ENCODE results near the gene PDZD2. TPM values are rescaled to one million over a fixed set of nuclear protein-coding genes. Genes with fewer than 3 reads are reported as not detected.
"Not testable (repeated sequence)": the region's sequence is repeated elsewhere in the genome, so short reads cannot be mapped to it uniquely, and the experiment has no call there.

Gene PDZD2
- total and polyA plus RNA-seq, 9 donors: 4.6 to 12.6 (median 7.9) TPM

GRCh38 chr5:31726952-31727351, 88.0 kb downstream of the PDZD2 start:
- Histone ChIP-seq H3K9me3 (replicated peaks; ENCODE audit: control insufficient read depth, low read depth, low read length) (no peaks in the 10 kb centered on the region), H3K4me3 (ENCODE audit: low read length) (no peak overlapping the region), H3K27ac (ENCODE audit: low read length) (no peak overlapping the region), H3K27me3 (ENCODE audit: control insufficient read depth, insufficient read depth, low read length) (no peaks in the 10 kb centered on the region), H3K4me1 (ENCODE audit: control insufficient read depth, insufficient read depth, low read length) (no peaks in the 10 kb centered on the region), H3K36me3 (ENCODE audit: control insufficient read depth, insufficient read depth, low read length) (no peaks in the 10 kb centered on the region)
- WGBS (ENCODE audit: insufficient coverage): no CpG with 5 or more reads among the region's 7 CpGs
- DNase-seq: no peak

GRCh38 chr5:31728039-31728438, 89.1 kb downstream of the PDZD2 start:
- Histone ChIP-seq H3K4me1 (ENCODE audit: control insufficient read depth, insufficient read depth, low read length) (no peaks in the 10 kb centered on the region), H3K27me3 (ENCODE audit: control insufficient read depth, insufficient read depth, low read length) (no peaks in the 10 kb centered on the region), H3K36me3 (ENCODE audit: control insufficient read depth, insufficient read depth, low read length) (no peaks in the 10 kb centered on the region), H3K9me3 (replicated peaks; ENCODE audit: control insufficient read depth, low read depth, low read length) (no peaks in the 10 kb centered on the region), H3K27ac (ENCODE audit: low read length) (no peak overlapping the region), H3K4me3 (ENCODE audit: low read length) (no peak overlapping the region)
- WGBS (ENCODE audit: insufficient coverage): 86% methylated on average over 1 of the region's 3 CpGs
- no peak for DNase-seq

GRCh38 chr5:31728806-31729205, 89.9 kb downstream of the PDZD2 start:
- WGBS (ENCODE audit: insufficient coverage): 100% methylated on average over 3 of the region's 10 CpGs

GRCh38 chr5:31730139-31730538, 91.2 kb downstream of the PDZD2 start:
- Histone ChIP-seq H3K4me3 (ENCODE audit: low read length) (no peak overlapping the region), H3K36me3 (ENCODE audit: control insufficient read depth, insufficient read depth, low read length) (no peaks in the 10 kb centered on the region), H3K27ac (ENCODE audit: low read length) (no peak overlapping the region), H3K4me1 (ENCODE audit: control insufficient read depth, insufficient read depth, low read length) (peaks cover 4% of the 10 kb centered on the region), H3K27me3 (ENCODE audit: control insufficient read depth, insufficient read depth, low read length) (no peaks in the 10 kb centered on the region), H3K9me3 (replicated peaks; ENCODE audit: control insufficient read depth, low read depth, low read length) (no peaks in the 10 kb centered on the region)
- DNase-seq: no peak
- no CpG with 5 or more reads among the region's 3 CpGs for WGBS (ENCODE audit: insufficient coverage)

More at GRCh38 chr5:31728806-31729205, 89.9 kb downstream of the PDZD2 start:
- not testable (repeated sequence) for H3K27me3 ChIP-seq (ENCODE audit: control insufficient read depth, insufficient read depth, low read length); H3K4me1 ChIP-seq (ENCODE audit: control insufficient read depth, insufficient read depth, low read length); H3K27ac ChIP-seq (ENCODE audit: low read length); DNase-seq; H3K9me3 ChIP-seq (replicated peaks; ENCODE audit: control insufficient read depth, low read depth, low read length); H3K36me3 ChIP-seq (ENCODE audit: control insufficient read depth, insufficient read depth, low read length); H3K4me3 ChIP-seq (ENCODE audit: low read length)

GRCh38 chr5:31731016-31731415, 92.1 kb downstream of the PDZD2 start:
- no peak overlapping the region for H3K4me3 ChIP-seq (ENCODE audit: low read length)
- H3K36me3 ChIP-seq (ENCODE audit: control insufficient read depth, insufficient read depth, low read length): no peaks in the 10 kb centered on the region
- no peaks in the 10 kb centered on the region for H3K27me3 ChIP-seq (ENCODE audit: control insufficient read depth, insufficient read depth, low read length)
- peaks cover 4% of the 10 kb centered on the region for H3K4me1 ChIP-seq (ENCODE audit: control insufficient read depth, insufficient read depth, low read length)
- WGBS (ENCODE audit: insufficient coverage): no CpG with 5 or more reads among the region's 3 CpGs
- no peak overlapping the region for H3K27ac ChIP-seq (ENCODE audit: low read length)
- H3K9me3 ChIP-seq (replicated peaks; ENCODE audit: control insufficient read depth, low read depth, low read length): no peaks in the 10 kb centered on the region
- no peak for DNase-seq

- WGBS (ENCODE audit: insufficient coverage): 78% methylated on average over 2 of the region's 3 CpGs
Measured at GRCh38 chr5:31731710-31732301, 92.9 kb downstream of the PDZD2 start.

GRCh38 chr5:31732821-31733220, 93.9 kb downstream of the PDZD2 start:
- H3K27ac ChIP-seq (ENCODE audit: low read length); H3K36me3 ChIP-seq (ENCODE audit: control insufficient read depth, insufficient read depth, low read length); H3K4me3 ChIP-seq (ENCODE audit: low read length); H3K4me1 ChIP-seq (ENCODE audit: control insufficient read depth, insufficient read depth, low read length); DNase-seq; H3K9me3 ChIP-seq (replicated peaks; ENCODE audit: control insufficient read depth, low read depth, low read length); H3K27me3 ChIP-seq (ENCODE audit: control insufficient read depth, insufficient read depth, low read length): not testable (repeated sequence)
- WGBS (ENCODE audit: insufficient coverage): 84% methylated on average over 6 of the region's 12 CpGs

More at GRCh38 chr5:31731710-31732301, 92.9 kb downstream of the PDZD2 start:
- no peaks in the 10 kb centered on the region for H3K36me3 ChIP-seq (ENCODE audit: control insufficient read depth, insufficient read depth, low read length)
- no peak overlapping the region for H3K27ac ChIP-seq (ENCODE audit: low read length)
- H3K4me3 ChIP-seq (ENCODE audit: low read length): no peak overlapping the region
- H3K4me1 ChIP-seq (ENCODE audit: control insufficient read depth, insufficient read depth, low read length): peaks cover 4% of the 10 kb centered on the region
- DNase-seq: no peak
- H3K9me3 ChIP-seq (replicated peaks; ENCODE audit: control insufficient read depth, low read depth, low read length): no peaks in the 10 kb centered on the region
- H3K27me3 ChIP-seq (ENCODE audit: control insufficient read depth, insufficient read depth, low read length): no peaks in the 10 kb centered on the region

GRCh38 chr5:31733371-31733770, 94.4 kb downstream of the PDZD2 start:
- Histone ChIP-seq H3K4me1 (ENCODE audit: control insufficient read depth, insufficient read depth, low read length) (peaks cover 4% of the 10 kb centered on the region), H3K9me3 (replicated peaks; ENCODE audit: control insufficient read depth, low read depth, low read length) (no peaks in the 10 kb centered on the region), H3K27ac (ENCODE audit: low read length) (no peak overlapping the region), H3K27me3 (ENCODE audit: control insufficient read depth, insufficient read depth, low read length) (no peaks in the 10 kb centered on the region), H3K36me3 (ENCODE audit: control insufficient read depth, insufficient read depth, low read length) (no peaks in the 10 kb centered on the region), H3K4me3 (ENCODE audit: low read length) (no peak overlapping the region)
- peak; percentile 21 for DNase-seq
- WGBS (ENCODE audit: insufficient coverage): 60% methylated on average over 3 of the region's 11 CpGs

- no peak for DNase-seq
- Histone ChIP-seq H3K36me3 (ENCODE audit: control insufficient read depth, insufficient read depth, low read length) (no peaks in the 10 kb centered on the region), H3K4me1 (ENCODE audit: control insufficient read depth, insufficient read depth, low read length) (peaks cover 4% of the 10 kb centered on the region), H3K27ac (ENCODE audit: low read length) (no peak overlapping the region), H3K27me3 (ENCODE audit: control insufficient read depth, insufficient read depth, low read length) (no peaks in the 10 kb centered on the region), H3K9me3 (replicated peaks; ENCODE audit: control insufficient read depth, low read depth, low read length) (peaks cover 2% of the 10 kb centered on the region), H3K4me3 (ENCODE audit: low read length) (no peak overlapping the region)
- 86% methylated on average over 5 of the region's 6 CpGs for WGBS (ENCODE audit: insufficient coverage)
Measured at GRCh38 chr5:31736127-31736526, 97.2 kb downstream of the PDZD2 start.

GRCh38 chr5:31738199-31738598, 99.3 kb downstream of the PDZD2 start:
- no peak overlapping the region for H3K27ac ChIP-seq (ENCODE audit: low read length)
- no peak overlapping the region for H3K4me3 ChIP-seq (ENCODE audit: low read length)
- no peaks in the 10 kb centered on the region for H3K36me3 ChIP-seq (ENCODE audit: control insufficient read depth, insufficient read depth, low read length)
- peaks cover 4% of the 10 kb centered on the region for H3K4me1 ChIP-seq (ENCODE audit: control insufficient read depth, insufficient read depth, low read length)
- WGBS (ENCODE audit: insufficient coverage): 100% methylated on average over 1 of the region's 4 CpGs
- H3K27me3 ChIP-seq (ENCODE audit: control insufficient read depth, insufficient read depth, low read length): no peaks in the 10 kb centered on the region
- H3K9me3 ChIP-seq (replicated peaks; ENCODE audit: control insufficient read depth, low read depth, low read length): peaks cover 2% of the 10 kb centered on the region
- no peak for DNase-seq

- H3K36me3 ChIP-seq (ENCODE audit: control insufficient read depth, insufficient read depth, low read length): no peaks in the 10 kb centered on the region
- H3K4me3 ChIP-seq (ENCODE audit: low read length): no peak overlapping the region
- no peak overlapping the region for H3K27ac ChIP-seq (ENCODE audit: low read length)
- WGBS (ENCODE audit: insufficient coverage): 17% methylated on average over 1 of the region's 1 CpG
- H3K4me1 ChIP-seq (ENCODE audit: control insufficient read depth, insufficient read depth, low read length): no peaks in the 10 kb centered on the region
- peak; percentile 77 for DNase-seq
- no peaks in the 10 kb centered on the region for H3K27me3 ChIP-seq (ENCODE audit: control insufficient read depth, insufficient read depth, low read length)
- H3K9me3 ChIP-seq (replicated peaks; ENCODE audit: control insufficient read depth, low read depth, low read length): peaks cover 2% of the 10 kb centered on the region
Measured at GRCh38 chr5:31741496-31741895, 102.6 kb downstream of the PDZD2 start.
